H1 (cell line): ENCODE results near the gene SPAG16. TPM values are rescaled to one million over a fixed set of nuclear protein-coding genes. Genes with fewer than 3 reads are reported as not detected.

Experiments used
- CTCF ChIA-PET: fragments of 300-600 bp; sonication (Branson Sonifier 250); formaldehyde crosslinking; loops from one replicate; lab custom pipeline; 2021; ENCODE audit not compliant: partially characterized antibody; lab: Charles Lee
- POLR2A ChIA-PET: fragments of 300-600 bp; sonication (Branson Sonifier 250); formaldehyde crosslinking; loops from one replicate; lab custom pipeline; 2021; ENCODE audit warnings: inconsistent platforms; ENCODE audit not compliant: partially characterized antibody; lab: Charles Lee
- DNase-seq, 2 experiments: peaks; one replicate each; pipeline versions ENCODE4 v3.0.0 to v3.0.0-alpha.2; 2010 to 2022; ENCODE audit warnings: low spot score in 2 of 2, low read depth in 1 of 2, mixed read lengths in 1 of 2
- FAIRE-seq: peaks from 2 replicates; lab custom pipeline; 2011; peaks lifted over from hg19 to GRCh38; lab: Jason Lieb, UNC
- H2AFZ ChIP-seq: 2 replicates; pipeline ENCODE4 v1.8.1; 2012; ENCODE audit warnings: low read length, inconsistent platforms
- H2AK5ac ChIP-seq: 2 replicates; pipeline ENCODE4 v1.6.1; 2013; ENCODE audit warnings: low read depth, low read length
- H2BK120ac ChIP-seq: replicated peaks from 2 replicates; pipeline ENCODE3; 2013; ENCODE audit warnings: low read depth, low read length, inconsistent platforms
- H2BK12ac ChIP-seq: 2 replicates; pipeline ENCODE4 v1.6.1; 2013; ENCODE audit warnings: low read depth, low read length
- H2BK15ac ChIP-seq: 2 replicates; pipeline ENCODE4 v1.6.1; 2013; ENCODE audit warnings: low read length
- H2BK20ac ChIP-seq: 2 replicates; pipeline ENCODE4 v1.6.1; 2013; ENCODE audit warnings: low read length
- H2BK5ac ChIP-seq: 2 replicates; pipeline ENCODE4 v1.6.1; 2013; ENCODE audit warnings: low read depth, low read length
- H3K14ac ChIP-seq: 2 replicates; pipeline ENCODE4 v1.6.1; 2013; ENCODE audit warnings: inconsistent platforms; ENCODE audit not compliant: insufficient read length
- H3K18ac ChIP-seq: 2 replicates; pipeline ENCODE4 v1.6.1; 2013; ENCODE audit warnings: low read length; ENCODE audit errors: extremely low read depth
- H3K23ac ChIP-seq: 2 replicates; pipeline ENCODE4 v1.6.1; 2013; ENCODE audit warnings: inconsistent platforms; ENCODE audit not compliant: insufficient read length
- H3K23me2 ChIP-seq: 2 replicates; pipeline ENCODE4 v1.6.1; 2013; ENCODE audit warnings: low read depth, low read length
- H3K27ac ChIP-seq: 2 replicates; pipeline ENCODE4 v1.6.1; 2011; ENCODE audit warnings: low read depth, low read length, inconsistent platforms
- H3K27me3 ChIP-seq, 4 experiments: replicated peaks in 1 of 4; 1 replicate in 1 of 4; 2 replicates in 3 of 4; pipeline versions ENCODE4 v1.6.1 to v1.8.1; 2011 to 2013; ENCODE audit warnings: low read length in 3 of 4, mild to moderate bottlenecking in 3 of 4, inconsistent platforms in 2 of 4, mixed read lengths in 2 of 4, moderate library complexity in 1 of 4; ENCODE audit not compliant: control insufficient read depth in 3 of 4, insufficient read depth in 3 of 4; ENCODE audit errors: extremely low read depth in 1 of 4
- H3K36me3 ChIP-seq, 4 experiments: 2 replicates each; pipeline versions ENCODE4 v1.6.1 to v1.8.1; 2011 to 2013; ENCODE audit warnings: mild to moderate bottlenecking in 4 of 4, low read length in 3 of 4, moderate library complexity in 2 of 4, control low read depth in 1 of 4, inconsistent platforms in 1 of 4; ENCODE audit not compliant: insufficient read depth in 4 of 4, control insufficient read depth in 2 of 4
- H3K4ac ChIP-seq: replicated peaks from 2 replicates; pipeline ENCODE3; 2013; ENCODE audit warnings: low read length, low read depth, mixed read lengths, inconsistent platforms; ENCODE audit not compliant: insufficient read length
- H3K4me1 ChIP-seq, 4 experiments: replicated peaks in 1 of 4; 1 replicate in 1 of 4; 2 replicates in 3 of 4; pipeline versions ENCODE4 v1.6.1 to v1.8.1; 2011 to 2013; ENCODE audit warnings: low read length in 3 of 4, inconsistent platforms in 2 of 4, mixed read lengths in 1 of 4; ENCODE audit not compliant: insufficient read depth in 4 of 4, control insufficient read depth in 3 of 4
- H3K4me2 ChIP-seq, 2 experiments: 2 replicates each; pipeline versions ENCODE4 v1.6.1 to v1.8.1; 2011 to 2013; ENCODE audit warnings: low read depth in 2 of 2, low read length in 2 of 2, control low read depth in 1 of 2, inconsistent platforms in 1 of 2, mild to moderate bottlenecking in 1 of 2; ENCODE audit not compliant: insufficient read depth in 1 of 2
- H3K4me3 ChIP-seq, 4 experiments: fragments of 200-600, 300-600 bp in 1 of 4; sonication (generic), shearing (Covaris generic), sonication (Bioruptor Twin) in 1 of 4; 2 replicates each; pipeline versions ENCODE4 v1.5.1 to v1.8.1; 2011 to 2016; ENCODE audit warnings: low read length in 4 of 4, low read depth in 3 of 4, control low read depth in 2 of 4, inconsistent platforms in 2 of 4, mild to moderate bottlenecking in 2 of 4, mixed read lengths in 1 of 4, moderate library complexity in 1 of 4; ENCODE audit not compliant: insufficient read depth in 2 of 4; ENCODE audit errors: extremely low read depth in 1 of 4
- H3K56ac ChIP-seq: replicated peaks from 2 replicates; pipeline ENCODE3; 2013; ENCODE audit warnings: low read depth, mild to moderate bottlenecking, mixed read lengths, low read length, inconsistent platforms; ENCODE audit not compliant: insufficient read length
- H3K79me1 ChIP-seq: 2 replicates; pipeline ENCODE4 v1.6.1; 2013; ENCODE audit warnings: low read depth, low read length, control low read depth
- H3K79me2 ChIP-seq, 2 experiments: 2 replicates each; pipeline versions ENCODE4 v1.6.1 to v1.8.1; 2012 to 2013; ENCODE audit warnings: low read length in 2 of 2, mild to moderate bottlenecking in 2 of 2, inconsistent platforms in 1 of 2; ENCODE audit not compliant: insufficient read depth in 2 of 2, control insufficient read depth in 1 of 2
- H3K9ac ChIP-seq, 4 experiments: replicated peaks in 1 of 4; 1 replicate in 1 of 4; 2 replicates in 3 of 4; pipeline versions ENCODE4 v1.6.1 to v1.8.1; 2011 to 2013; ENCODE audit warnings: low read depth in 3 of 4, low read length in 3 of 4, control low read depth in 2 of 4, mild to moderate bottlenecking in 2 of 4, moderate library complexity in 2 of 4, inconsistent platforms in 1 of 4; ENCODE audit errors: extremely low read depth in 1 of 4
- H3K9me3 ChIP-seq, 2 experiments: 2 replicates each; pipeline versions ENCODE4 v1.6.1 to v1.8.1; 2012 to 2013; ENCODE audit warnings: mild to moderate bottlenecking in 2 of 2, moderate library complexity in 2 of 2, control low read depth in 1 of 2, inconsistent platforms in 1 of 2, low read depth in 1 of 2, low read length in 1 of 2, mixed read lengths in 1 of 2; ENCODE audit not compliant: insufficient read depth in 2 of 2
- H4K20me1 ChIP-seq, 2 experiments: replicated peaks in 1 of 2; 2 replicates each; pipeline versions ENCODE3 to v1.8.1; 2011 to 2013; ENCODE audit warnings: inconsistent platforms in 2 of 2, low read length in 2 of 2, mild to moderate bottlenecking in 1 of 2; ENCODE audit not compliant: insufficient read depth in 2 of 2, control insufficient read depth in 1 of 2
- H4K5ac ChIP-seq: 2 replicates; pipeline ENCODE4 v1.6.1; 2013; ENCODE audit warnings: low read length, low read depth, mixed read lengths, inconsistent platforms; ENCODE audit not compliant: insufficient read length
- H4K8ac ChIP-seq: 2 replicates; pipeline ENCODE4 v1.8.0; 2013; ENCODE audit warnings: mild to moderate bottlenecking, moderate library complexity, low read length, inconsistent platforms; ENCODE audit not compliant: insufficient read depth; ENCODE audit errors: extremely low read depth
- H4K91ac ChIP-seq: replicated peaks from 2 replicates; pipeline ENCODE3; 2013; ENCODE audit warnings: low read length, mixed read lengths, inconsistent platforms; ENCODE audit not compliant: insufficient read length
- CEBPB ChIP-seq: IDR thresholded peaks from 2 replicates; pipeline ENCODE4 v1.6.1; 2012; ENCODE audit warnings: low read depth, low read length
- HDAC2 ChIP-seq, 2 experiments: fragments of 300-600 bp in 1 of 2; sonication (generic) in 1 of 2; IDR thresholded peaks; 2 replicates each; pipeline ENCODE4 v1.6.1; 2011 to 2012; ENCODE audit warnings: low read depth in 2 of 2, low read length in 2 of 2, mild to moderate bottlenecking in 2 of 2, moderate library complexity in 2 of 2, borderline replicate concordance in 1 of 2, inconsistent platforms in 1 of 2
- TAF1 ChIP-seq: IDR thresholded peaks from 2 replicates; pipeline ENCODE4 v1.6.1; 2011; ENCODE audit warnings: mild to moderate bottlenecking, low read depth, low read length
- WGBS, 2 experiments: shearing (Covaris generic) in 1 of 2; methylation state at CpG; one replicate each; pipeline versions ENCODE4 v1.1.6 to v1.1.7; 2013 to 2015; ENCODE audit warnings: low lambda C conversion rate in 2 of 2, mixed read lengths in 2 of 2, inconsistent platforms in 1 of 2, low coverage in 1 of 2, missing lambda C conversion rate in 1 of 2; ENCODE audit not compliant: insufficient replicate concordance in 2 of 2, insufficient coverage in 1 of 2, insufficient read length in 1 of 2; ENCODE audit errors: extremely low coverage in 1 of 2, missing lambda C conversion rate in 1 of 2; 5-methylcytosine and 5-hydroxymethylcytosine counted together
- polyA plus RNA-seq, 7 experiments: library from polyadenylated mRNA; depleted of rRNA in 3 of 7; stranded (reverse) in 5 of 7; unstranded in 2 of 7; fragments of >200 nt in 5 of 7; fragments of 200-250 nt in 2 of 7; gene quantifications; 1 replicate in 5 of 7; 2 replicates in 1 of 7; 4 replicates in 1 of 7; pipeline versions ENCODE4 v1.2.1 to v1.2.3, GENCODE V29; 2011 to 2013; ENCODE audit warnings: missing spikeins in 2 of 7, mixed read lengths in 2 of 7
- total RNA-seq: library from RNA; stranded (reverse); fragmentation: NEBNext Ultra II Directional; extraction: Animal tissue kit (Norgen Biotek cat#: 25700); gene quantifications from 2 replicates; pipeline ENCODE4 v1.2.1, GENCODE V29; 2021

The SPAG16 gene
- total and polyA plus RNA-seq, 2 of the 8 experiments (the other 6 are each of a cell fraction or from before 2014, with no cell fraction given): 6.0 to 14.9 TPM

GRCh38 chr2:214156971-214157370 lies 872.7 kb downstream of the SPAG16 start:
- POLR2A ChIA-PET: no interaction called here
- Histone ChIP-seq H3K4ac (no peak overlapping the region), H2BK120ac (no peak overlapping the region), H3K9me3 (no peaks in the 10 kb centered on the region), H2BK5ac (no peak overlapping the region), H2AK5ac (no peak overlapping the region), H3K4me2 (no peak overlapping the region), H2AFZ (no peak overlapping the region), H2BK12ac (no peak overlapping the region), H3K27me3 (no peaks in the 10 kb centered on the region), H3K56ac (no peak overlapping the region), H4K8ac (no peak overlapping the region), H3K4me1 (no peaks in the 10 kb centered on the region), H3K23me2 (no peaks in the 10 kb centered on the region), H4K20me1 (no peaks in the 10 kb centered on the region), H3K9ac (no peak overlapping the region), H3K14ac (no peak overlapping the region), H3K36me3 (no peaks in the 10 kb centered on the region), H3K79me1 (no peaks in the 10 kb centered on the region), H3K18ac (no peak overlapping the region), H2BK15ac (no peak overlapping the region), H3K23ac (no peak overlapping the region), H3K79me2 (no peaks in the 10 kb centered on the region), H3K4me3 (no peak overlapping the region), H4K91ac (no peak overlapping the region), H4K5ac (no peak overlapping the region), H3K27ac (no peak overlapping the region), H2BK20ac (no peak overlapping the region)
- CTCF ChIA-PET: no interaction called here
- DNase-seq: no peak
- FAIRE-seq: no peak
- WGBS, 2 experiments: 75% methylated on average over 1 of the region's 1 CpG; no CpG with 5 or more reads in 1 of the 2 experiments
- no peak for TF ChIP-seq TAF1
- no peak for TF ChIP-seq CEBPB
- no peak for TF ChIP-seq HDAC2 (IDR thresholded peaks at IDR 0.05; ENCODE audit: borderline replicate concordance in 1 of 2, low read depth in 2 of 2, low read length in 2 of 2)
